IMR-90 (cell line): ENCODE measurements around the gene ZSWIM5. TPM values are rescaled to one million over a fixed set of nuclear protein-coding genes. Genes with fewer than 3 reads are reported as not detected.

Experiments used
- ATAC-seq: fragments of 200-7000 bp; cut with Tn5 transposase; 2 replicates; pipeline ENCODE4 v1.9.1; 2020; ENCODE audit warnings: low read depth, mild to moderate bottlenecking, moderate library complexity
- BruUV-seq: library from RNA; stranded (reverse); fragments of 400-500 nt; replicated peaks from 2 replicates; lab custom pipeline; 2021; lab: Mats Ljungman, UMichigan
- CTCF ChIA-PET: fragments of 300-600 bp; formaldehyde crosslinking; extraction: SDS; loops from one replicate; lab custom pipeline; 2021; ENCODE audit warnings: antibody characterized with exemption; lab: Yijun Ruan, JAX
- POLR2A ChIA-PET: fragments of 300-600 bp; sonication (Branson Sonifier 250); formaldehyde crosslinking; loops from one replicate; lab custom pipeline; 2022; ENCODE audit warnings: antibody characterized with exemption; ENCODE audit not compliant: unreplicated experiment; lab: Charles Lee
- DNase-seq: peaks from one replicate; pipeline ENCODE4 v3.0.0; 2013
- H2AFZ ChIP-seq: replicated peaks from 2 replicates; pipeline ENCODE3; 2013; ENCODE audit warnings: low read length, mild to moderate bottlenecking; ENCODE audit not compliant: poor library complexity
- H2AK5ac ChIP-seq: 2 replicates; pipeline ENCODE4 v1.6.1; 2013; ENCODE audit warnings: low read depth, low read length, inconsistent platforms
- H2AK9ac ChIP-seq: replicated peaks from 2 replicates; pipeline ENCODE3; 2013; ENCODE audit warnings: mild to moderate bottlenecking, low read depth, low read length, moderate library complexity; ENCODE audit not compliant: poor library complexity
- H2BK120ac ChIP-seq: 2 replicates; pipeline ENCODE4 v1.6.1; 2013; ENCODE audit warnings: low read depth, low read length, inconsistent platforms
- H2BK15ac ChIP-seq: 3 replicates; pipeline ENCODE4 v1.6.1; 2013; ENCODE audit warnings: low read depth, low read length, inconsistent platforms
- H2BK20ac ChIP-seq: 2 replicates; pipeline ENCODE4 v1.6.1; 2013; ENCODE audit warnings: low read depth, mild to moderate bottlenecking, inconsistent platforms, low read length, moderate library complexity
- H2BK5ac ChIP-seq: 2 replicates; pipeline ENCODE4 v1.6.1; 2013; ENCODE audit warnings: mild to moderate bottlenecking, low read depth, low read length, inconsistent platforms; ENCODE audit not compliant: poor library complexity, severe bottlenecking
- H3K14ac ChIP-seq: replicated peaks from 2 replicates; pipeline ENCODE4 v1.6.1; 2013; ENCODE audit warnings: low read depth, low read length, inconsistent platforms
- H3K18ac ChIP-seq: 2 replicates; pipeline ENCODE4 v1.6.1; 2013; ENCODE audit warnings: low read depth, low read length, control low read depth
- H3K23ac ChIP-seq: 2 replicates; pipeline ENCODE4 v1.6.1; 2013; ENCODE audit warnings: low read depth, low read length, inconsistent platforms
- H3K27ac ChIP-seq: 2 replicates; pipeline ENCODE4 v1.5.1; 2013; ENCODE audit warnings: mild to moderate bottlenecking, control low read depth, low read length; ENCODE audit not compliant: insufficient read depth
- H3K27me3 ChIP-seq: 2 replicates; pipeline ENCODE4 v1.6.1; 2013; ENCODE audit warnings: low read length; ENCODE audit not compliant: control insufficient read depth, insufficient read depth
- H3K36me3 ChIP-seq: 2 replicates; pipeline ENCODE4 v1.6.1; 2013; ENCODE audit warnings: low read length, mixed read lengths; ENCODE audit not compliant: control insufficient read depth, insufficient read depth
- H3K4ac ChIP-seq: 2 replicates; pipeline ENCODE4 v1.6.1; 2013; ENCODE audit warnings: low read depth, low read length, inconsistent platforms
- H3K4me1 ChIP-seq: 2 replicates; pipeline ENCODE4 v1.6.1; 2013; ENCODE audit warnings: low read length, mixed read lengths; ENCODE audit not compliant: control insufficient read depth, insufficient read depth
- H3K4me2 ChIP-seq: 2 replicates; pipeline ENCODE4 v1.6.1; 2013; ENCODE audit warnings: low read depth, mild to moderate bottlenecking, control low read depth, low read length, moderate library complexity
- H3K4me3 ChIP-seq: 2 replicates; pipeline ENCODE4 v1.5.1; 2013; ENCODE audit warnings: low read depth, mild to moderate bottlenecking, control low read depth, low read length, moderate library complexity; ENCODE audit not compliant: insufficient read depth
- H3K56ac ChIP-seq: 2 replicates; pipeline ENCODE4 v1.6.1; 2013; ENCODE audit warnings: low read length, inconsistent platforms; ENCODE audit not compliant: insufficient read depth; ENCODE audit errors: extremely low read depth
- H3K79me1 ChIP-seq, 2 experiments: 2 replicates each; pipeline ENCODE4 v1.6.1; 2013; ENCODE audit warnings: low read length in 2 of 2, inconsistent platforms in 1 of 2, low read depth in 1 of 2
- H3K9ac ChIP-seq: 2 replicates; pipeline ENCODE4 v1.6.1; 2013; ENCODE audit warnings: low read depth, low read length, control low read depth
- H3K9me1 ChIP-seq: 2 replicates; pipeline ENCODE4 v1.6.1; 2013; ENCODE audit warnings: low read length, inconsistent platforms; ENCODE audit not compliant: insufficient read depth
- H3K9me3 ChIP-seq: 2 replicates; pipeline ENCODE4 v1.6.1; 2013; ENCODE audit warnings: low read length; ENCODE audit not compliant: control insufficient read depth, insufficient read depth
- H4K20me1 ChIP-seq: 2 replicates; pipeline ENCODE4 v1.6.1; 2013; ENCODE audit warnings: low read length, inconsistent platforms; ENCODE audit not compliant: insufficient read depth
- H4K5ac ChIP-seq: 2 replicates; pipeline ENCODE4 v1.6.1; 2013; ENCODE audit warnings: mild to moderate bottlenecking, low read depth, low read length, control low read depth
- H4K8ac ChIP-seq, 2 experiments: 2 replicates each; pipeline ENCODE4 v1.6.1; 2013; ENCODE audit warnings: low read depth in 2 of 2, low read length in 2 of 2, control low read depth in 1 of 2, inconsistent platforms in 1 of 2
- H4K91ac ChIP-seq: 2 replicates; pipeline ENCODE4 v1.6.1; 2013; ENCODE audit warnings: low read depth, low read length, inconsistent platforms; ENCODE audit not compliant: insufficient read depth
- CEBPB ChIP-seq: IDR thresholded peaks from 2 replicates; pipeline ENCODE4 v1.6.1; 2012; ENCODE audit warnings: low read depth, low read length, improper control_type of control experiment
- MAFK ChIP-seq: IDR thresholded peaks from 2 replicates; pipeline ENCODE4 v1.6.1; 2012; ENCODE audit warnings: low read depth, low read length, improper control_type of control experiment
- dilution Hi-C: fragments of 300-500 bp; cut with HindIII; formaldehyde crosslinking; loops from one replicate; pipeline ENCODE4 v1.14.3; 2018; ENCODE audit warnings: low sequenced_read_pairs; ENCODE audit not compliant: unreplicated experiment
- in situ Hi-C: fragments of 300-500 bp; cut with MboI; formaldehyde crosslinking; loops from 3 replicates; pipeline ENCODE4 v1.14.3; 2019; ENCODE audit warnings: low sequenced_read_pairs, inconsistent platforms, mixed read lengths
- intact Hi-C: fragments of 100-400 bp; cut with micrococcal nuclease; formaldehyde crosslinking; loops from 2 replicates; pipeline ENCODE4 v1.10.0; 2022
- polyA plus RNA-seq, 3 experiments: library from polyadenylated mRNA; depleted of rRNA; stranded (reverse); fragments of >200 nt; gene quantifications; 2 replicates each; pipeline ENCODE4 v1.2.3, GENCODE V29; 2012; ENCODE audit warnings: low replicate concordance in 1 of 3
- total RNA-seq: library from RNA; depleted of rRNA; stranded (reverse); fragments of >200 nt; gene quantifications from 2 replicates; pipeline ENCODE4 v1.2.3, GENCODE V29; 2012

Gene ZSWIM5
- total and polyA plus RNA-seq, 2 of the 4 experiments (the other 2 are of a cell fraction), result under 0.01 to 0.03 TPM

DNA sequence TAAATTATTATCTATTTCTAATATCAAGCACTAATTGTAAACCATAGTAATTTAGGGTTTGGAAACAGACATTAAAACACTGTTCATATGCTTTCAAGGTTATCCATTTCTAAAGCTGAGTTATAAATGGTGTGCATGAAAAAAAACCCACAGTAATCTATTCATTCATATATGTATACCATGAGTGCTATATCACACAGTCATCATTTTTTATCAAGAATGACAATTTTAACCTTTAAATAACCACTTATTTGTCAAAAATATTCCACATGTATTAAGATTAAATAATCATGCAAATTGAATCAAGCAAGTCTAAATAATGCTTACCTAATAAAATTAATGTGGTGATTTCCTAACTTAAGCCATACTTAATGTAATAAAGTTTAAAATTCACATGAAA, 6.0 kb downstream of the ZSWIM5 start:
- ATAC-seq, result no peak
- Histone ChIP-seq H3K9me1 (no peaks in the 10 kb centered on the region), H4K8ac (no peak overlapping the region), H3K9me3 (peaks cover 2% of the 10 kb centered on the region; the same call in 1 of the 2 replicates), H3K4ac (no peak overlapping the region), H3K4me1 (no peaks in the 10 kb centered on the region), H3K9ac (no peak overlapping the region), H2BK15ac (no peak overlapping the region), H2BK20ac (no peak overlapping the region), H4K20me1 (no peaks in the 10 kb centered on the region), H3K4me3 (no peak overlapping the region), H3K4me2 (no peak overlapping the region), H3K27ac (no peak overlapping the region), H2AK9ac (no peak overlapping the region), H3K56ac (no peak overlapping the region), H3K36me3 (no peaks in the 10 kb centered on the region), H4K91ac (no peak overlapping the region), H3K23ac (no peak overlapping the region), H2BK5ac (no peak overlapping the region), H3K27me3 (peaks cover 14% of the 10 kb centered on the region), H3K79me1 (no peaks in the 10 kb centered on the region), H2BK120ac (no peak overlapping the region), H2AK5ac (no peak overlapping the region), H2AFZ (no peak overlapping the region), H4K5ac (no peak overlapping the region), H3K18ac (no peak overlapping the region), H3K14ac (no peak overlapping the region)
- ChIA-PET POLR2A (no interaction called here), CTCF (no interaction called here)
- DNase-seq, result no peak
- no TSS peak for BruUV-seq
- TF ChIP-seq MAFK, result peak; percentile 38; the same call in 1 of the 2 replicates
- no peak for TF ChIP-seq CEBPB
- intact Hi-C loops (no loop called here), in situ Hi-C loops (no loop called here), dilution Hi-C loops (no loop called here)
